Testis (tissue), 2 donors: ENCODE data around the gene CBFA2T3.

ENCODE experiments used
- POLR2A ChIP-seq: fragments of 450-650 bp; IDR thresholded peaks from one replicate; pipeline ENCODE4 v1.6.1; 2017; ENCODE audit warnings: antibody characterized with exemption, mild to moderate bottlenecking, moderate library complexity
- TF ChIP-seq, protein P1 (sequence below), 3 experiments: fragments of 450-650 bp in 2 of 3; fragments of 200-600 bp in 1 of 3; sonication (generic) in 1 of 3; IDR thresholded peaks; one replicate each; pipeline ENCODE4 v1.5.1; 2016 to 2019; ENCODE audit warnings: antibody characterized with exemption in 3 of 3, mild to moderate bottlenecking in 2 of 3, moderate library complexity in 1 of 3

- TF ChIP-seq, protein P1, sequence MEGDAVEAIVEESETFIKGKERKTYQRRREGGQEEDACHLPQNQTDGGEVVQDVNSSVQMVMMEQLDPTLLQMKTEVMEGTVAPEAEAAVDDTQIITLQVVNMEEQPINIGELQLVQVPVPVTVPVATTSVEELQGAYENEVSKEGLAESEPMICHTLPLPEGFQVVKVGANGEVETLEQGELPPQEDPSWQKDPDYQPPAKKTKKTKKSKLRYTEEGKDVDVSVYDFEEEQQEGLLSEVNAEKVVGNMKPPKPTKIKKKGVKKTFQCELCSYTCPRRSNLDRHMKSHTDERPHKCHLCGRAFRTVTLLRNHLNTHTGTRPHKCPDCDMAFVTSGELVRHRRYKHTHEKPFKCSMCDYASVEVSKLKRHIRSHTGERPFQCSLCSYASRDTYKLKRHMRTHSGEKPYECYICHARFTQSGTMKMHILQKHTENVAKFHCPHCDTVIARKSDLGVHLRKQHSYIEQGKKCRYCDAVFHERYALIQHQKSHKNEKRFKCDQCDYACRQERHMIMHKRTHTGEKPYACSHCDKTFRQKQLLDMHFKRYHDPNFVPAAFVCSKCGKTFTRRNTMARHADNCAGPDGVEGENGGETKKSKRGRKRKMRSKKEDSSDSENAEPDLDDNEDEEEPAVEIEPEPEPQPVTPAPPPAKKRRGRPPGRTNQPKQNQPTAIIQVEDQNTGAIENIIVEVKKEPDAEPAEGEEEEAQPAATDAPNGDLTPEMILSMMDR (IDR thresholded peaks at IDR 0.05), result no peak
- no peak for TF ChIP-seq POLR2A
Measured at GRCh38 chr16:89002851-89003830, 26.1 kb upstream of the CBFA2T3 start.
